KMS-11 (cell line): ENCODE data around the gene P2RX1.
"Not testable (repeated sequence)": the region's sequence is repeated elsewhere in the genome, so short reads cannot be mapped to it uniquely, and the experiment has no call there.

Experiments
- H2AFZ ChIP-seq: fragments of 200-600 bp; sonication (generic); 2 replicates; pipeline ENCODE4 v1.6.1; 2016; ENCODE audit warnings: antibody characterized with exemption, mixed run types, low read depth
- H3K27ac ChIP-seq: fragments of 200-600 bp; sonication (generic); 2 replicates; pipeline ENCODE4 v1.6.1; 2016; ENCODE audit warnings: mild to moderate bottlenecking, mixed run types
- H3K27me3 ChIP-seq: fragments of 200-600 bp; sonication (generic); 2 replicates; pipeline ENCODE4 v1.6.1; 2017; ENCODE audit warnings: mild to moderate bottlenecking, low read depth, mixed run types, moderate library complexity; ENCODE audit not compliant: insufficient read depth
- H3K36me3 ChIP-seq: fragments of 200-600 bp; sonication (generic); 2 replicates; pipeline ENCODE4 v1.6.1; 2017; ENCODE audit warnings: mild to moderate bottlenecking, mixed run types; ENCODE audit not compliant: insufficient read depth
- H3K4me1 ChIP-seq: fragments of 200-600 bp; sonication (generic); 2 replicates; pipeline ENCODE4 v1.6.1; 2016; ENCODE audit warnings: mild to moderate bottlenecking, low read depth, mixed run types; ENCODE audit not compliant: poor library complexity, severe bottlenecking
- H3K4me2 ChIP-seq: fragments of 200-600 bp; sonication (generic); 2 replicates; pipeline ENCODE4 v1.7.0; 2016; ENCODE audit warnings: mild to moderate bottlenecking, mixed run types
- H3K4me3 ChIP-seq: fragments of 200-600 bp; sonication (generic); IDR thresholded peaks from 2 replicates; pipeline ENCODE4 v1.6.1; 2017; ENCODE audit warnings: low read depth, low read length, mixed read lengths; ENCODE audit not compliant: insufficient read depth
- H3K79me2 ChIP-seq: fragments of 200-600 bp; sonication (generic); 2 replicates; pipeline ENCODE4 v1.6.1; 2016; ENCODE audit warnings: low read depth, mixed run types; ENCODE audit not compliant: insufficient read depth
- H3K9ac ChIP-seq: fragments of 200-600 bp; sonication (generic); 2 replicates; pipeline ENCODE4 v1.6.1; 2016; ENCODE audit warnings: mild to moderate bottlenecking, mixed run types
- H4K20me1 ChIP-seq: fragments of 200-600 bp; sonication (generic); 2 replicates; pipeline ENCODE4 v1.6.1; 2016; ENCODE audit warnings: mild to moderate bottlenecking, mixed run types; ENCODE audit not compliant: insufficient read depth
- CTCF ChIP-seq: fragments of 200-600 bp; sonication (generic); conservative IDR thresholded peaks from 2 replicates; pipeline ENCODE4 v1.6.1; 2017; ENCODE audit warnings: low read depth, mild to moderate bottlenecking, antibody characterized with exemption, low read length, moderate library complexity, mixed read lengths

The P2RX1 gene

GRCh38 chr17:3951420-3951819 lies 35.2 kb upstream of the P2RX1 start:
- Histone ChIP-seq H3K36me3 (no peaks in the 10 kb centered on the region), H3K9ac (no peak overlapping the region), H3K27ac (no peak overlapping the region), H3K4me3 (no peak overlapping the region), H3K79me2 (no peaks in the 10 kb centered on the region), H3K27me3 (no peaks in the 10 kb centered on the region), H2AFZ (no peak overlapping the region), H3K4me1 (no peaks in the 10 kb centered on the region), H3K4me2 (no peak overlapping the region), H4K20me1 (no peaks in the 10 kb centered on the region)
- TF ChIP-seq CTCF: no peak

- Histone ChIP-seq H3K4me2 (no peak overlapping the region), H3K4me3 (no peak overlapping the region), H3K27me3 (no peaks in the 10 kb centered on the region), H3K9ac (no peak overlapping the region), H3K4me1 (no peaks in the 10 kb centered on the region), H3K36me3 (no peaks in the 10 kb centered on the region), H2AFZ (no peak overlapping the region), H3K79me2 (no peaks in the 10 kb centered on the region), H3K27ac (no peak overlapping the region), H4K20me1 (no peaks in the 10 kb centered on the region)
- no peak for TF ChIP-seq CTCF
These were observed 34.7 kb upstream of the P2RX1 start for GRCh38 chr17:3951003-3951402.

GRCh38 chr17:3950584-3950983 lies 34.3 kb upstream of the P2RX1 start:
- Histone ChIP-seq H4K20me1 (no peaks in the 10 kb centered on the region), H3K27me3 (no peaks in the 10 kb centered on the region), H3K4me1 (no peaks in the 10 kb centered on the region), H3K27ac (no peak overlapping the region), H2AFZ (no peak overlapping the region), H3K79me2 (no peaks in the 10 kb centered on the region), H3K36me3 (no peaks in the 10 kb centered on the region), H3K4me2 (no peak overlapping the region), H3K9ac (no peak overlapping the region), H3K4me3 (no peak overlapping the region)
- no peak for TF ChIP-seq CTCF

- Histone ChIP-seq H3K9ac (no peak overlapping the region), H3K79me2 (no peaks in the 10 kb centered on the region), H2AFZ (no peak overlapping the region), H3K36me3 (no peaks in the 10 kb centered on the region), H3K4me3 (no peak overlapping the region), H4K20me1 (no peaks in the 10 kb centered on the region), H3K4me1 (no peaks in the 10 kb centered on the region), H3K4me2 (no peak overlapping the region), H3K27me3 (no peaks in the 10 kb centered on the region), H3K27ac (no peak overlapping the region)
- TF ChIP-seq CTCF: no peak
These were observed 33.2 kb upstream of the P2RX1 start for GRCh38 chr17:3949418-3949817.

DNA sequence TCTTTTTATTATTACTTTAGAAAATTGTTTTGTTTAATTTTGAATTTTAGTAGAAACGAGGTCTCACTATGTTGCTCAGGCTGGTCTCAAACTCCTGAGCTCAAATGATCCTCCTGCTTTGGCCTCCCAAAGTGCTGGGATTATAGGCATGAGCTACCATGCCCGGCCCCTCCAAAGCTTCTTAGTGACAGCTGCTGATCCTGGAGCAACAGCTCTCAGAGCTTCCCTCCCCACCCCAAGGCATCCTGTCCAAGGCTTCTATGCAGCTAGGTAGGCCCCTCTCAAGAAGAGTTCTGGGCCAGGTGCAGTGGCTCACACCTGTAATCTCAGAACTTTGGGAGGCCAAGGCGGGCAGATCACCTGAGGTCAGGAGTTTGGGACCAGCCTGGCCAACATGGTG lies 32.3 kb upstream of the P2RX1 start:
- H3K4me2 ChIP-seq, H3K27me3 ChIP-seq, H3K9ac ChIP-seq, H3K4me3 ChIP-seq, H3K36me3 ChIP-seq, H2AFZ ChIP-seq, H3K4me1 ChIP-seq, H3K27ac ChIP-seq, H4K20me1 ChIP-seq, H3K79me2 ChIP-seq: not testable (repeated sequence)
